CD14-positive monocyte (primary cell): ENCODE measurements around the gene OXT. TPM values are rescaled to one million over a fixed set of nuclear protein-coding genes. Genes with fewer than 3 reads are reported as not detected.

ENCODE experiments used
- DNase-seq, 3 donors: peaks; one replicate each; pipeline ENCODE4 v3.0.0-alpha.2; 2011 to 2022
- H2AFZ ChIP-seq: 2 replicates; pipeline ENCODE4 v1.6.0; 2012; ENCODE audit warnings: mild to moderate bottlenecking, low read depth, low read length, inconsistent platforms; ENCODE audit not compliant: insufficient read depth, poor library complexity, severe bottlenecking
- H3K27ac ChIP-seq, 2 donors: 1 replicate in 1 of 2; 2 replicates in 1 of 2; pipeline ENCODE4 v1.5.1; 2012 to 2013; ENCODE audit warnings: low read length in 2 of 2, control low read depth in 1 of 2, inconsistent platforms in 1 of 2, low read depth in 1 of 2, mild to moderate bottlenecking in 1 of 2
- H3K27me3 ChIP-seq, 2 donors: one replicate each; pipeline versions ENCODE4 v1.6.0 to v1.6.1; 2011 to 2013; ENCODE audit warnings: low read length in 2 of 2; ENCODE audit not compliant: control insufficient read depth in 2 of 2, insufficient read depth in 2 of 2
- H3K36me3 ChIP-seq, 2 donors: replicated peaks in 1 of 2; 1 replicate in 1 of 2; 2 replicates in 1 of 2; pipeline versions ENCODE4 v1.5.1 to v1.6.1; 2012 to 2013; ENCODE audit warnings: low read length in 2 of 2, control low read depth in 1 of 2, inconsistent platforms in 1 of 2, mild to moderate bottlenecking in 1 of 2; ENCODE audit not compliant: insufficient read depth in 2 of 2, control insufficient read depth in 1 of 2
- H3K4me1 ChIP-seq, 2 donors: 1 replicate in 1 of 2; 2 replicates in 1 of 2; pipeline versions ENCODE4 v1.5.1 to v1.6.1; 2012 to 2013; ENCODE audit warnings: low read length in 2 of 2, control low read depth in 1 of 2, inconsistent platforms in 1 of 2, mild to moderate bottlenecking in 1 of 2, moderate library complexity in 1 of 2; ENCODE audit not compliant: insufficient read depth in 2 of 2, control insufficient read depth in 1 of 2
- H3K4me2 ChIP-seq: replicated peaks from 2 replicates; pipeline ENCODE3; 2012; ENCODE audit warnings: low read length, moderate library complexity, mild to moderate bottlenecking; ENCODE audit not compliant: poor library complexity, severe bottlenecking; ENCODE audit errors: extremely low read depth
- H3K4me3 ChIP-seq, 3 experiments: fragments of 200-600 bp in 1 of 3; sonication (generic) in 1 of 3; replicated peaks in 1 of 3; 1 replicate in 2 of 3; 2 replicates in 1 of 3; pipeline ENCODE4 v1.5.1; 2011 to 2013; ENCODE audit warnings: low read length in 3 of 3, mild to moderate bottlenecking in 3 of 3, control low read depth in 2 of 3, low read depth in 2 of 3, inconsistent platforms in 1 of 3, moderate library complexity in 1 of 3
- H3K79me2 ChIP-seq: 2 replicates; pipeline ENCODE4 v1.6.0; 2012; ENCODE audit warnings: mild to moderate bottlenecking, control low read depth, inconsistent platforms, low read length, moderate library complexity; ENCODE audit not compliant: insufficient read depth
- H3K9ac ChIP-seq: 2 replicates; pipeline ENCODE4 v1.6.0; 2017; ENCODE audit warnings: low read length, mild to moderate bottlenecking; ENCODE audit not compliant: insufficient read depth, poor library complexity, severe bottlenecking
- H3K9me3 ChIP-seq, 2 donors: replicated peaks in 1 of 2; 1 replicate in 1 of 2; 2 replicates in 1 of 2; pipeline versions ENCODE4 v1.5.1 to v1.6.1; 2012 to 2013; ENCODE audit warnings: low read length in 2 of 2, control low read depth in 1 of 2; ENCODE audit not compliant: control insufficient read depth in 1 of 2, insufficient read depth in 1 of 2
- H4K20me1 ChIP-seq: 2 replicates; pipeline ENCODE4 v1.6.0; 2012; ENCODE audit warnings: mild to moderate bottlenecking, low read length, control low read depth, moderate library complexity; ENCODE audit not compliant: insufficient read depth
- H3K27ac Mint-ChIP-seq, 7 donors: one replicate each; pipeline ENCODE4 v1.8.0; 2020; ENCODE audit warnings: mild to moderate bottlenecking in 7 of 7, mixed read lengths in 7 of 7, moderate library complexity in 6 of 7, inconsistent platforms in 2 of 7
- H3K27me3 Mint-ChIP-seq, 3 donors: one replicate each; pipeline ENCODE4 v1.8.0; 2021 to 2022; ENCODE audit warnings: low read depth in 3 of 3, mild to moderate bottlenecking in 3 of 3, mixed read lengths in 3 of 3, moderate library complexity in 3 of 3, inconsistent platforms in 1 of 3
- H3K36me3 Mint-ChIP-seq, 2 donors: one replicate each; pipeline ENCODE4 v1.8.0; 2020; ENCODE audit warnings: mixed read lengths in 2 of 2, inconsistent platforms in 1 of 2, mild to moderate bottlenecking in 1 of 2
- H3K4me1 Mint-ChIP-seq: one replicate; pipeline ENCODE4 v1.8.0; 2020; ENCODE audit warnings: mild to moderate bottlenecking, mixed read lengths
- H3K4me3 Mint-ChIP-seq, 2 donors: one replicate each; pipeline ENCODE4 v1.8.0; 2020; ENCODE audit warnings: mild to moderate bottlenecking in 2 of 2, mixed read lengths in 2 of 2, moderate library complexity in 1 of 2
- H3K9me3 Mint-ChIP-seq, 7 donors: one replicate each; pipeline ENCODE4 v1.8.0; 2020 to 2022; ENCODE audit warnings: mixed read lengths in 7 of 7, mild to moderate bottlenecking in 6 of 7, moderate library complexity in 6 of 7, inconsistent platforms in 2 of 7
- CTCF ChIP-seq: fragments of 200-600 bp; IDR thresholded peaks from one replicate; pipeline ENCODE4 v1.8.0; 2022; ENCODE audit warnings: antibody characterized with exemption, mild to moderate bottlenecking
- WGBS: methylation state at CpG from one replicate; pipeline ENCODE4 v1.1.5; 2013; ENCODE audit warnings: missing lambda C conversion rate; ENCODE audit not compliant: insufficient coverage; 5-methylcytosine and 5-hydroxymethylcytosine counted together
- intact Hi-C, 2 donors: fragments of 100-400 bp; cut with micrococcal nuclease; formaldehyde crosslinking; loops; one replicate each; pipeline versions ENCODE4 v1.15.0 to v1.15.1; 2023
- polyA plus RNA-seq, 3 donors: library from polyadenylated mRNA; depleted of rRNA in 1 of 3; unstranded in 2 of 3; stranded (reverse) in 1 of 3; fragments of 300-500 nt in 2 of 3; fragments of >200 nt in 1 of 3; fragmentation: Illumina TruSeq in 2 of 3; gene quantifications; 1 replicate in 2 of 3; 2 replicates in 1 of 3; pipeline ENCODE4 v1.2.3, GENCODE V29; 2012 to 2021

The OXT gene
- polyA plus RNA-seq, 3 donors, result not detected

DNA sequence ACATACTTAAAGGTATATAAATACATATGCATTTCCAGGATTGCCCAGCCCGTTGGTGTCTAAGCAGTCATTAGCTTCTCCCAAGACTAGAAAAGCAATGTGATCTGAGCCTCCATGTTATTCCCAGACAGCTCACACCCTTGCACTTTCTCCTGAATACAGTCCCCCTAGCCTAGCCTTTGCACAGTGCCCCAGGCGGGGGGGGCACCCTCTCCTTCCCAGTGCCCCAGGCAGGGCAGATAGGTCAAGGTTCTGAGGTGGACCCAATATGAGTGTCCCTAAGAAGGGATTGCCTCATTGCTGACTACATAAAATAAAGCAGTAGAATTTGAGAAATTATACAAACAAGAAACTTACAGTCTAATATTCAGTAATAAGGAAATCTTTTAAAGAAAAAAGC lies 43.4 kb upstream of the OXT start:
- no peak for TF ChIP-seq CTCF
- Histone ChIP-seq H3K27me3 (no peaks in the 10 kb centered on the region), H3K4me1 (no peaks in the 10 kb centered on the region), H3K9ac (no peak overlapping the region), H3K4me2 (no peak overlapping the region), H3K9me3 (no peaks in the 10 kb centered on the region), H3K79me2 (no peaks in the 10 kb centered on the region), H3K4me3 (no peak overlapping the region), H3K27ac (no peak overlapping the region), H4K20me1 (no peaks in the 10 kb centered on the region), H3K36me3 (peaks cover 58 to 97% of the 10 kb centered on the region in 2 donors), H2AFZ (no peak overlapping the region)
- Mint-ChIP-seq H3K36me3 (peaks cover 19 to 69% of the 10 kb centered on the region in 2 donors), H3K4me3 (no peak overlapping the region), H3K27ac (peak overlapping the region in 1 of 7 donors; percentile 21), H3K4me1 (no peaks in the 10 kb centered on the region), H3K27me3 (no peaks in the 10 kb centered on the region), H3K9me3 (no peaks in the 10 kb centered on the region)
- DNase-seq, result no peak
- intact Hi-C loops, result no loop called here
- 83% methylated on average over 1 of the region's 2 CpGs for WGBS

DNA sequence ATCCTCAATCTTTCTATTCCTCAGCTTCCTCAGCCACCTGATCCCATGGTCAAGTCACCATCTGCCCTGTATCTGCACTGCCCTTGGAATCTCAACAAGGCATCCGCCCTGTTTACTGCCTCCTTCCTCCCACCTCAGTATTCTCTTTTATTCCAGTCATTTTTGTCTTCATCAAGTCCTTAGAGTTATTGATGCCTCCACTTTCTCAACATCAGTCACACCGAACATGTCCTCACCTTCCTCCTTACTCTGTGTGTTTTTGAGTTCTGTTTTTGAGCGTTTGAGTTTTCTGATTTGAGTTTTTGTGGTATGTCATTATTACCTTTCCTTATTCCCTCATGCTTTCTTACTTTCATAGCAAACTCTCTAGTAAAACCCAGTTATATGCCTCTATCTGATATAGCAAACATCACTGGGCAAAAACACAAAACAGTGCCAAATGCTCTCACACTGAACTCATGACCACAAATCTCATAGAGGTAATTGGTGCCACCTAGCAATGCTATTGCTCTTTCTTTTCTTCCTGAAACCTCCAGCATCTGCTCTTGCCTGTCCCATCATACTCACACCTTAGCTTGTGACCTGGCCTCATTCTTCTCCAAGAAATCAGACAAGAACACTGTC lies 39.8 kb upstream of the OXT start:
- H2AFZ ChIP-seq, result no peak overlapping the region
- no peak overlapping the region for H3K9ac ChIP-seq
- H3K27ac Mint-ChIP-seq, result no peak overlapping the region
- 100% methylated on average over 1 of the region's 3 CpGs for WGBS
- H3K27me3 Mint-ChIP-seq, result no peaks in the 10 kb centered on the region
- H3K4me3 ChIP-seq, result no peak overlapping the region
- peaks cover 58 to 95% of the 10 kb centered on the region in 2 donors for H3K36me3 ChIP-seq
- H3K9me3 ChIP-seq, result no peaks in the 10 kb centered on the region
- no peaks in the 10 kb centered on the region for H3K4me1 ChIP-seq
- no peak overlapping the region for H3K4me2 ChIP-seq
- intact Hi-C loops, result no loop called here
- no peaks in the 10 kb centered on the region for H3K79me2 ChIP-seq
- no peak for TF ChIP-seq CTCF
- no peak overlapping the region for H3K27ac ChIP-seq
- H3K27me3 ChIP-seq, result no peaks in the 10 kb centered on the region
- no peak overlapping the region for H3K4me3 Mint-ChIP-seq
- no peak for DNase-seq
- H4K20me1 ChIP-seq, result no peaks in the 10 kb centered on the region
- no peaks in the 10 kb centered on the region for H3K9me3 Mint-ChIP-seq
- no peaks in the 10 kb centered on the region for H3K4me1 Mint-ChIP-seq
- H3K36me3 Mint-ChIP-seq, result peaks cover 0 to 66% of the 10 kb centered on the region in 2 donors
